Activated CD4-positive, alpha-beta T cell treated with anti-CD3 and anti-CD28 coated beads, Interleukin-2, amount 50 U/mL, for 1 hour (primary cell): ENCODE results near the gene FBXL20.
"Not testable (repeated sequence)": the region's sequence is repeated elsewhere in the genome, so short reads cannot be mapped to it uniquely, and the experiment has no call there.

Experiments
- DNase-seq: peaks from one replicate; pipeline ENCODE4 v3.0.0-alpha.2; 2020

The FBXL20 gene

DNA sequence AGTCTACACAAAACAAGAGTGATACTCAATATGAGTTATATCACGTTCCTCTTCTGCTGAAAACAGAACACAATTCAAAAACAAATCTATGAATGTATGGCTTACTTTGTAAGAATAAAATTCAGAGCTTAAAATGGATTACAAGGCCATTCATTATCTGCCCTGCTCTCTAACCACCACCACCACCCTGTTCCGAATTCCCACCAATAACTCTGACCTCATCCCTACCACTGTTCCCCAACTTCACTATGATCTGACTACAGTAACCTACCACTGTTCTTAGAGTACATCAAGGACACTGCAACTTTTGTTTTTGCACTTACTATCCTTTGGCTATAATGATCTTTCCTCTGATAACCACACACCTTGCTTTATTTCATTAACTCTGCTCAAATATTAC, 21.3 kb downstream of the FBXL20 start:
- no peak for DNase-seq

DNA sequence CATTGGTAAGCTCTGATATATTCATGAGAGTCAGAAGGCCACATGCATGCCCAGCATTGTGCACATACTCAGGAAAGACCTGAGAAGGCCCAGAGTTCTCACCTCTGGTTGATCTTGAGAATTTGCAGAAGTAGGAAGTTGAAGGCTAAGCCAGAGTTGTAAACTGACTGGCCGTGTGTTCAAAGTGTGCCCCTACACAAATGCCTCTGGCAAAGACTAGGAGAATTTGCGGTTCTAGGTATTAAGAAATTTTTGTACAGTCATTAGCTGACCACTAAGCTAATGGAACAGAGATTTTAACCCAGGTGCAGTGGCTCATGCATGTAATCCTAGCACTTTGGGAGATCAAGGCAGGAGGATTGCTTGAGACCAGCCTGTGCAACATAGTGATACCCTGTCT, 25.0 kb downstream of the FBXL20 start:
- DNase-seq: no peak

DNA sequence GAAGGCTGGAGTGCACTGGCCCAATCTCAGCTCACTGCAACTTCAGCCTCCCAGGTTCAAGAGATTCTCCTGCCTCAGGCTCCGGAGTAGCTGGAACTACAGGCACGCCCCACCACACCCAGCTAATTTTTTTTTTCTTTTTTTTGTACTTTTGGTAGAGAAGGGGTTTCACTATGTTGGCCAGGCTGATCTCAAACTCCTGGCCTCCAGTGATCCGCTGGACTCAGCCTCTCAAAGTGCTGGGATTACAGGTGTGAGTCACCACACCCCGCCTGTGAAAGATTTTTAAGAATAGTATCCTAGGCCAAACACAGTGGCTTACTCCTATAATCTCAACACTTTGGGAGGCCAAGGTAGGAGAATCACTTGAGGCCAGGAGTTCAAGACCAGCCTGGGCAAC, 33.6 kb downstream of the FBXL20 start:
- not testable (repeated sequence) for DNase-seq

DNA sequence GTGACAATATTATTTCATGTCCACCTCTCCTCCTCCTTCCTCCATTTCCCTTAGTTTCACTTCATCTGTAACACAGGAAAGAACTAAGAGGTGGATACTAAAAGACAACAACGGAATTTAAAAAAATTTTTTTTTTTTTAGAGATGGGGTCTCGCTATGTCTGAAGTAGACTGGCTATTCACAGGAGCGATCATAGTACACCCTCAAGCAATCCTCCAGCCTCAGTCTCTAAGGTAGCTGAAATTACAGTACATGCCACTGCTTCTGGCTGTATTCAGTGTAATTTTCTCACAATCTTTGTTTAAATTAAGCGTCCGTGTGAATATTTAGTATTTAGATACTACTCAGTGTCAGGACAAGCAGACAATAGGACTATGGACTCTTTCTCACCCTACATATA, 35.6 kb downstream of the FBXL20 start:
- DNase-seq: no peak

DNA sequence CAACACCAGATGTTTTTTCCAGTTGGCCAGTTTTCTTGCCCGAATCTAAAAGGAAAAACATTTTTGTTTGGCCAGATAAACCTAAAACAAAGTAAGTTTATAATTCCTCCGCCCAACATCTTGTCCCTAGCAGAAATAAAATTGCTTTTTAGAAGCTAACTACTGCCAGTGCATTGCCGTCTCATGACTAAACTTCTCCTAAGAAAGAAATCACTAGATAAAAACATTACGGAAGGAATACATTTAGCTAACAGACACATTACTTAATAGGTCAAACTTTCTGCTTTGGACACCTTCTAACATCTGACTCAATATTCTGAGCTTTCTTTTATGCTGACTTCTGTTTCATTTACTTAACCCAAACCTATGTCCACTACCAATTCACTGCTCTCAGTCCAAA, 36.2 kb downstream of the FBXL20 start:
- no peak for DNase-seq

DNA sequence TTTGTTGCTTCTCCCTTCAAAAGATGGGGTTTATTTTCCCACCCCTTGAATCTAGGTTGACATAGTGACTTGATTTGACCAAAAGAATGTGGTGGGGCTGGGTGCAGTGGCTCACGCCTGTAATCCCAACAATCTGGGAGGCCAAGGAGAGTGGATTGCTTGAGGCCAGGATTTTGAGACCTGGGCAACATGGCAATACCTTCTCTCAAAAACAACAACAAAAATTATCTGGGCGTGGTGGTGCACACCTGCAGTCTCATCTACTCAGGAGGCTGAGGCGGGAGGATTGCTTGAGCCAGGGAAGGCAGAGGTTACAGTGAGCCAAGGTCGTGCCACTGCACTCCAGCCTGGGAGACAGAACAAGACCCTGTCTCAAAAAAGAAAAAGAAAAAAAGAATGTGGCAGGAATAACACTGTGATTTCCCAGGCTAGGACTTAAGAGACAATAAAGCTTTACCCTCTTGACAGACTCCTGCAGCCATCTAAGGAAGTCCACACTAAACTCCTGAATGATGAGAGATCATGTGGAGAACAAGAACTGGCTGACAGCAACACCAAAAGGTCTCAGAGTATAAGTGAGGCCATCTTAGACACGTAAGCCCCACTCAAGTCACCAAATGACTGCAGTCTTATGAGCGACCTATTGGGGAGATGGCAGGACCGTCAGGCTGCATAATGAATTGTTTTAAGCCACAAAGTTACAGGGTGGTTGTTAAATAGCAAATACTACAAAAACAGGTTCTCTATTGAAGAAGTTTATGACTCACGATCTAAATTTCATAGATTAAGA, 37.0 kb downstream of the FBXL20 start:
- no peak for DNase-seq

DNA sequence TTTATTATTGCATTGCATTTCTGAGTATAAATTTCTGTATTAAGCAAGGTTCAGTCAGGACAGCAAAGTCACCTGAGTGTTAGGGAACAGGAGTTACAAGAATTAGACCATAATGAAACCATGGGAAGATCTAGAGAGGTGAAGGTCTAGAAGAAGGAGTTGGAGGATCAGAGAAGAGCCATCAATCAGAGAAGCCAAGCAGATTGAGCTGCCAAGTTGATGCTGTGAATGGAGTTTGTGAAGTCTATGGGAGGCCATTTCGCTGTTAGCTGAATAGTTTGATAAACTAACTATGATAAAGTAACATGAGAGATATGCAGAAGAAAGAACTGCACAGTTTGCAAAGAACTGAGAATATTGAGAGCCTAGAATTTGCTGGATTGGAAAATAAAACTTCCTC, 40.4 kb downstream of the FBXL20 start:
- DNase-seq: no peak

DNA sequence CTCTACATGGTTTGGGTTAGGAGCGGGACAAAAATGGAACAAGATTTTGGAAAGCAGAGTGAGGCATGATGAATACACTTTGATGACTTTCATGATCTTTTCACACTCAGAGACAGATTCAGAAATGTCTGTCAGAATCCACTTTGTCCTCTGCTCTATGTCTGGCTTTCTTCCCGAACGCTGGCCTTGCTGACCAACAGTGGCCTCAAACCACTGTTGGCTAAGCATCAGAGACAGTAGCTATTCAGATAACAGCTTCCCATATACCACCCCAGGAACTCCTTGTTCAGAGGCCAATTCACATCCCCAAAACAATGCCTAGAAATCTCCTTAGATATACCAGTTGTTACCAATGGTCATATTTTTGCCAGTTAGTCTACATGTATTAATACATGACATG, 40.9 kb downstream of the FBXL20 start:
- DNase-seq: no peak

DNA sequence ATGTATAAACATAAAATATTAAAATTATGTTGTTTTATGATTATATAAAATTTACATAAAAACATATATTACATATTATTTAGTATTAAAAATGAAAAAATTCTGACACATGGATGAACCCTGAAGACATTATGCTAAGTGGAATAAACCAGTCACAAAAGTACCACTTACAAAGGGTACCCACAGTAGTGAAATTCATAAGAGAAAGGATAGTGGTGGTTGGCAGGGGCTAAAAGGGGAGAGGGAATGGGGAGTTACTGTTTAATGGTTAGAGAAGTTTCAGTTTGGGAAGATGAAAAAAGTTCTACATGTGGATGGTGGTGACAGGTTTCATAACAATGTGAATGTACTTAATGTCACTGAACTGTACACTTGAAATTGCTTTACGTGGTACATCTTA, 41.4 kb downstream of the FBXL20 start:
- DNase-seq: no peak

DNA sequence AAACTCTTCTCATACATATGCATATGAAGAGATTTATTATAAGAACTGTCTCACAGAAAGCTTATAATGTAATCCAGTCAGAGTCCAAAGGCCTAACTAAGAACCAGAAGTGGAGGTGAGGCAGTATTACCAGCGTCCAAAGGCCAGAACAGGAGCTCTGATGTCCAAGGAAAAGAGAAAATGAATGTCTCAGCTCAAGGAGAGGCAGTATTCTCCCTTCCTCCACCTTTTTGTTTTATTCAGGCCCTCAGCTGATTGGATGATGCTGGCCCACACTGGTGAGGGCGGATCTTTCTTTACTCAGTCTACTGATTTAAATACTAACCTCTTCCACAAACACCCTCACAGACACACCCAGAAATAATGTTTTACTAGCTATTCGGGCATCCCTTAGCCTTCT, 43.4 kb downstream of the FBXL20 start:
- no peak for DNase-seq

DNA sequence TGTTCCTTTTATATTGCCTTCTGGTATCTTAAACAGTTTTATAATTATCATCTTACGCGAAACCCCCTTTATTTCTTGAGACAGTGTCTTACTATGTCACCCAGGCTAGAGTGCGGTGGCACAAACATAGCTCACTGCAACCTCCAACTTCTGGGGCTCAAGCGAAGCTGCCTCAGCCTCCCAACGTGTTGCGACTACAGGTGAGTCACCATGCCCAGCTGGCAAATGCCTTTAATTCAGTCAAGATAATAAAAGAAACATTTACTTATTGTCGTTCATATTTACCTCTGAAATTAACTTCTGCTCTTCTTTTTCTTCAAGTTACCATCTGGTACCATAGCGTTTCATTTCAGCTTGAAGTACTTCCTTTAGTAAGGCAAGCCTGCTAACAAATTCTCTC, 43.9 kb downstream of the FBXL20 start:
- DNase-seq: no peak

DNA sequence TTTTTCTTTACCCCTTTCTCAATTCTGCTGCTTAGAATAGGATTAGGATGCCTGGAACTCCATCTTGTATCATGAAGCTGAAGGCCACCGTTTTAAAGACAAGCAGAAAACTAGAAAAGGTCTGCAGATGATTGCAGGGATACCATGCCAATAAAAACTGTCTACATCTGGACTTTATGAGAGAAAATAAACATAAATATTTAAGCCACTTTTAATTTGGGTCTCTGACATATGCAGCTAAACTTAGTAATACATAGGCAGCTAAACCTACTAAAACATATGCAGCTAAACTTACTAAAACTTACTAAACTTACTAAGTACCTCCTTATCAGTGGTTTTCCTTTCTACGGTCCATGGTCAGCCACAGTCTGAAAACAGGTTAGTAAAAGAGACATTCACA, 48.4 kb downstream of the FBXL20 start:
- no peak for DNase-seq

DNA sequence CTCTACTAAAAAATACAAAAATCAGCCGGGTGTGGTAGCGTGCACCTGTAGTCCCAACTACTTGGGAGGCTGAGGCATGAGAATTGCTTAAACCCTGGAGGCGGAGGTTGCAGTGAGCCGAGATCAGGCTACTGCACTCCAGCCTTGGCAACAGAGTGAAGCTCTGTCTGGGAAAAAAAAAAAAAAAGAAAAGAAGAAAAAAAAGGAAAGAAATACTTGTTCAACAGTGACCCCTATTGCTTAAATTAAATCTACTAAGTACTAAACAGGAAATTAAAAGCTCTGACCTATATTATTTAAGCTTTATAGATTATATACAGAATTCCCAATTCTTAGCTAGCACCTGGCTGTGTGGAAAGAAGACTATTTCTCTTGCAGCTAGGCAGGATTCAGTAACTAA, 48.9 kb downstream of the FBXL20 start:
- DNase-seq: no peak

DNA sequence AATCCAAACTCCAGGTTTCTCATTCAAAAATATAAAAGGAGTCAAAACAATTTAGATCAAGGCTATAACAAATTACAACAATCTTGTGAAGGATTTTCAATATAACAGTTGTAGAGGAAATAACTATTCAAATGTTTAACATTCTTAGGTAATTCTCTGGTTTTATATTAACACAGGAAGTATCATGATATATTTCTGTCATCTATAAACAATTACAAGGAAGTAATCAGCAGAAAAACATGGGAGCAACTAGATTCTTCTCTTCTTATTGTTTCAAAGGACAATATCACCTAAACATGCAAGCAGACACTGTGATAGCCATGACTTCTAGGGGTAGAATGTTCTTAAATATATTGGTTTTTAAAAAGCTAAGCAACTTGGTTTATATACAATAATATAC, 49.9 kb downstream of the FBXL20 start:
- no peak for DNase-seq

DNA sequence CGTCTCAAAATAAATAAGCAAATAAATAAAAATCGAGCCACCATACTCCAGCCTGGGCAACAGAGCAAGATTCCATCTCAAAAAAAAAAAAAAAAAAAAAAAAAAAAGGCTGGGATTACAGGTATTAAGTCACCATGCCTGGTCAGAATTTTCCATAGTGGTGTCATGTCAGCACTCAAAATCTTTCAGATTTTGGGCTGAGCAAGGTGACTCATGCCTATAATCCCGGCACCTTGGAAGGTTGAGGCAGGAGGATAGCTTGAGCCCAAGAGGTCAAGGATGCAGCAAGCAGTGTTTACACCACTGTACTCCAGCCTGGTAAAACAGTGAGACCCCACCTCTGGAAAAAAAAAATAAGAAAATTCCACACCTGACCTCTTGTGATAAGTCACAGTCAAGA, 52.2 kb downstream of the FBXL20 start:
- no peak for DNase-seq

DNA sequence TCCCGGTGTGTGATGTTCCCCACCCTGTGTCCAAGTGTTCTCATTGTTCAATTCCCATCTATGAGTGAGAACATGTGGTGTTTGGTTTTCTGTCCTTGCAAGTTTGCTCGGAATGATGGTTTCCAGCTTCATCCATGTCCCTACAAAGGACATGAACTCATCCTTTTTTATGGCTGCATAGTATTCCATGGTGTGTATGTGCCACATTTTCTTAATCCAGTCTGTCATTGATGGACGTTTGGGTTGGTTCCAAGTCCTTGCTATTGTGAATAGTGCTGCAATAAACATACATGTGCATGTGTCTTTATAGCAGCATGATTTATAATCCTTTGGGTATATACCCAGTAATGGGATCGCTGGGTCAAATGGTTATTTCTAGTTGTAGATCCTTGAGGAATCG, 54.6 kb downstream of the FBXL20 start:
- DNase-seq: not testable (repeated sequence)

DNA sequence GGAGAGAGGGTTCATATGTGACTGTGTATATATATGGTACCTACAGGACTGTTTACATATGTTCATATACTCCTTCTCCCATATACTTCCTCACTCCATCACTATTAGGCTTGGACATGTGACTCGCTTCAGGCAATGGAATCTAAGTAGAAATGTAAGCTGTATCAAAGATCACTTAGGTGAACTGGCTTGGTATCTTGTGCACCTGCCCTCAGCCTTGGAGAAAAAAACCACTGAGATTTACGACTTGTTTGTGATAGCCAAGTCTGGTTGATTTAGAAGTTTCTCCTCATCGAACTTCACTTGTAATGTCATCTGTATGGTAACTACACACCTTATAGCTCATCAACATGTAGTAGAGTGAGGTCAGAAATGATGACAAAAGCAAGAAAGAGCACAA, 59.9 kb downstream of the FBXL20 start:
- DNase-seq: no peak

DNA sequence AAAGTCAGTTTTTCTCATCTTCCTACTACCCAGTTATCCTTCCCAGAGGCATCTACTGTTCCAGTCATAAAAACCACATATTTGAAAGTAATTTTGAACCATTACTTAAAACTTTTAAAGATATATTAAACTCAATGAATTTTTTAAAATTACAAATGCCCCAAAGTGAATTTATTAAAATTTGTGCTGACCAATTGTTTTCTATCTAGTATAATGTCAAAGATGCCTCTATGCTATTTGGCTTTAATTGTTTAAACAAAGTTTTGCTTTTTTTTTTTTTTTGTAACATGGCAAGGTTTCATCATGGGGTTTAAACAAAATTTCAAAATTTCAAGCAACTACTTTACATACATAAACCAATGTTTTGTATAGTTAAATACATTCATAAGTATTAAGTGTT, 60.7 kb downstream of the FBXL20 start:
- no peak for DNase-seq

DNA sequence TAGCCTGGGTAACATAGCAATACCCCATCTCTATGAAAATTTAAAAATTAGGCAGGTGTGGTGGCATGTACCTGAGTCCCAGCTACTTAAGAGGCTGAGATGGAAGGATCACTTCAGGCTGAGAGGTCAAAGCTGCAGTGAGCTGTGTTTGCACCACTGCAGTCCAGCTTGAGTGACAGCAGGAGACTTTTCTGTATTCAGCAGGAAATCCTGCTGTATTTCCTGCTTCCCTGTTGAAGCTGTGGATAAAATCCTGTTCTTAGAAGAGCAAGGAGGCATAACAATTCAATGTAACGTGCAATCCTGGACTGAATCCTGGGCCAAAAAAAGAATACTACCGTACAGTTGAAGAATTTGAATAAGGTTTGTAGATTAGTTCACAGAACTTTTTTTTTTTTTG, 62.2 kb downstream of the FBXL20 start:
- DNase-seq: no peak

DNA sequence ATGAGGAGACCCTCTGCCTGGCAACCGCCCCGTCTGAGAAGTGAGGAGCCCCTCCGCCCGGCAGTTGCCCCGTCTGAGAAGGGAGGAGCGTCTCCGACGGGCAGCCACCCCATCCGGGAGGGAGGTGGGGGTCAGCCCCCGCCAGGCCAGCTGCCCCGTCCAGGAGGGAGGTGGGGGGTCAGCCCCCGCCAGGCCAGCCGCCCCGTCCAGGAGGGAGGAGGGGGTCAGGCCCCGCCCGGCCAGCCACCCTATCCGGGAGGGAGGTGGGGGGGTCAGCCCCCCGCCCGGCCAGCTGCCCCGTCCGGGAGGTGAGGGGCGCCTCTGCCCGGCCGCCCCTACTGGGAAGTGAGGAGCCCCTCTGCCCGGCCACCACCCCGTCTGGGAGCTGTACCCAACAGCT, 63.8 kb downstream of the FBXL20 start:
- not testable (repeated sequence) for DNase-seq

DNA sequence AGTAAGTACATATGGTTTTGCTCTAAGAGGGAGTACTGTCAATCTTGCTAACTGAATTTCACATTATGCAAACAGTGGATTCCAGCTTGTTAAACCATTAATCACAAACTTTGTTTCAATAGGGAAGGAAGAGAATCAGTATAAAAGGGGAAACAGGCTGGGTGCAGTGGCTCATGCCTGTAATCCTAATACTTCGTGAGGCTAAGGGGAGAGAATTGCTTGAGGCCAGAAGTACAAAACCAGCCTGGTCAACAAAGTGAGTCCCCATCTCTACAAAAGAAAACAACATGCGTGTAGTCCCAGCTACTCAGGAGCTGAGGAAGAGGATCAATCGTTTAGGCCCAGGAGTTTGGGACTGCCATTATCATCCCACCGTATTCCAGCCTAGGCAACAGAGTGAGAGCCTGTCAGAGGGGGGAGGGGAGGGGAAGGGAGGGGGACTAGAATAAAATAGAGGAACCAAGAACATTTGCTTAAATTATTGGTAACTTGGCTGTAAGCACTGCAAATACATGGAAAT, 65.7 kb downstream of the FBXL20 start:
- DNase-seq: no peak

DNA sequence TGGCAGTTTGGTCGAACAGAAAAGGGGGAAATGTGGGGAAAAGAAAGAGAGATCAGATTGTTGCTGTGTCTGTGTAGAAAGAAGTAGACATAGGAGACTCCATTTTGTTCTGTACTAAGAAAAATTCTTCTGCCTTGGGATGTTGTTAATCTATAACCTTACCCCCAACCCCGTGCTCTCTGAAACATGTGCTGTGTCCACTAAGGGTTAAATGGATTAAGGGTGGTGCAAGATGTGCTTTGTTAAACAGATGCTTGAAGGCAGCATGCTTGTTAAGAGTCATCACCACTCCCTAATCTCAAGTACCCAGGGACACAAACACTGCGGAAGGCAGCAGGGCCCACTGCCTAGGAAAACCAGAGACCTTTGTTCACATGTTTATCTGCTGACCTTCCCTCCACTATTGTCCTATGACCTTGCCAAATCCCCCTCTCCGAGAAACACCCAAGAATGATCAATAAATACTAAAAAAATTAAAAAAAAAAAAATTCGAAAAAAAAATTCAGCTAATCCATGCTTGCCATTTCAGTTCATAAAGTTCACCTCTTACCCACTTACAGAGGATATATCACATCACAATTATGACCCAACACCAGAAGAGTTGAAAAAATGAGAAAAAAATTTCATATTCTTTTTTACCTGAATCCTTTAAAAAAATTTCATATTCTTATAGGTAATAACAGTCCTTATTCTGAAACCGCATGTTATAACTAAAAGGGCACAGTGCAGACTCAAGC, 67.2 kb downstream of the FBXL20 start:
- DNase-seq: not testable (repeated sequence)

DNA sequence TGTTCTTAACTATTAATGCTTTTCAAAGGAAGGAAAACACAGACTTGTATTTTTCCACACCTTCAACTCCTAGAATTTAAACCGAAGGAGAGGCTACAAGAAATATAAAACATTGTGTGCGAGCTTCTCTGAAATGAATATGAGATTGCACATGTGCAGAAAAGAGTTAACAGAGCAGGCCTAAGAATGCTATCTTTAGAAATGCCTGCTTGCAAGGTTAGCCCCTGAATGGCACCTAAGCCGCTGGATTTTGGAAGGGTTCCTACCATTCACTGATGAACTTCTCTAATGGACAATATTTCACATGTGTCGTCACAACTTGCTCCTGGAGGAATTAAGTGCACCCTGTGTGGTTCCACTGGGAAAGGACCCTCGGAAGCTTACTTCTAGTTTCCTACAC, 69.3 kb downstream of the FBXL20 start:
- no peak for DNase-seq

DNA sequence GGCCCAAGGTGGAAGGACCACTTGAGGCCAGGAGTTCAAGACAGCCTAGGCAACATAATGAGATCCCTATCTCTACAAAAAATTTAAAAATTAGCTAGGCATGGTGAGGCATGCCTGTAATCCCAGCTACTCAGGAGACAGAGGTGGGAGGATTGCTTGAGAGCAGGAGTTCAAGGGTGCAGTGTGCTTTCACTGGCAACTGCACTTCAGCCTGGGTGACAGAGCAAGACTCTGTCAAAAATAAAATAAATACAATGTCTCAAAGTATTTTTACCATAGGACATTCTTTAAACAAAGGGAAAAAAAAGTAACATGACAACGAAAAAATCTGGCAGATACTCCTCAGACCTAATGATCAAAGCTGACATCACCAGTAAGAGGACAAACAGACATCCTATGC, 72.6 kb downstream of the FBXL20 start:
- no peak for DNase-seq

DNA sequence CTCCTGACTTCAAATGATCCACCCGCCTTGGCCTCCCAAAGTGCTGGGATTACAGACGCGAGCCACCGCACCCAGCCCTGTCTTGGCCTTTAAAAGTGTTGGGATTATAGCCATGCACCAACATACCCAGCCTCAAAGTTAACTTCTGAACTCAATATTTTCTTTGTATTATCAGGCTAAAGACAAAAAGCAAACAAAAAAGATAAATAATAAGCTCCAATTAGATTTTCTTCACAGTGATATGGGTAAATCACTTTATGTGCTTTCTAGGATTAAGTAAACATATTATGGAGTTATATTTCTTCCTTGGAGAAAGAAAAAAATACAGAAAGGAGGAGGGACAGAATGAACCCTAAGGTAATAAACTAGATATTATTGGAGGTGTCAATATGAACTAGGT, 74.3 kb downstream of the FBXL20 start:
- no peak for DNase-seq
